ENCODE measurements around the gene SLC35F3.

Gene SLC35F3

GRCh38 chr1:233972951-233973635 lies 68.6 kb downstream of the SLC35F3 start:
- DNase-seq (ENCODE audit: low spot score): no peak

GRCh38 chr1:233975486-233975885 lies 71.0 kb downstream of the SLC35F3 start:
- no peak for DNase-seq (ENCODE audit: low spot score)

DNA sequence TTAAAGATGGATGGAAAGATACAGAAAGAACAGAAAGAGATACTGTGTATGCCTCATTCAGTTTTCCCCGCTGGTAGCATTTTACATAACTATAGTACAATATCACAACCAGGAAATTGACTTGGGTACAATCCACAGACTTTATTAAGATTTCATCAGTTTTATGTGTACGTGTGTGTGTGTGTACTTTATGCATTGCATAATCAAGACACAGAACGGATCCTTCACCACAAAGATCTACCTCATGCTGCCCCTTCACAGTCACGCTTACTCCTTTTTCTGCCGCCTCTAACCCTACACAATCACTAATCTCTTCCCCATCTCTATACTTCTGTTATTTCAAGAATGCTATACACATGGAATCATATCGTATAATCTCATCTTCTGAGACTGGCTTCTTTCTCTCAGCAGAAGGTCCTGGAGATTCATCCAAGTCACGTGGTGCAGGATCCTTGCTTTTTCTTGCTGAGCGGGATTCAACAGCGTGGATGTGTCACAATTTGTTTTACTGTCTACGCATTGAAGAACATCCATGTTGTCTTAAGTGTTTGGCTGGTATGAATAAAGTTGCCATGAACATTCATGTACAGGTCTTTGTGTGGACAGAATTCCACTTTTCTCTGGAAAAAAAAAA lies 76.7 kb downstream of the SLC35F3 start:
- DNase-seq (ENCODE audit: low spot score): no peak

GRCh38 chr1:233982827-233983518 lies 78.5 kb downstream of the SLC35F3 start:
- no peak for DNase-seq (ENCODE audit: low spot score)

DNA sequence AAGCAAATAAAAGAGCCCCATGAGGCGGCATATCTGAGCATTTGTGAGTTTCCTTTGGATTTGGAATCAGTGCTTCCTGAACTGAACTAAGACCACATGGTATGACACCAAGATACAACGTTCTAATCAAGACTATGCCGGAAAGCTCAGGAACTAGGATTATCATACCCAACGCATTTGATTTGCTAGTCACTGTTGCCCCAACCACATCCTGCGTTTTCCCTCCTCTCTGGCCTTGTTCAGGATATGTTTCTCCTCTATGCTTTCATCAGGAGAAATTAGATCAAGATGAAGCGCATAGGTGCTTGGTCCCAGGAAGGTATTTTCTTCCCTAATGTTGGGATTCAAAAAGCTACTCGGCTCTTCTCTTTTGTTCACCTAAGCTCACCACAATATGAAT lies 79.3 kb downstream of the SLC35F3 start:
- no peak for DNase-seq (ENCODE audit: low spot score)

GRCh38 chr1:233988963-233989696 lies 84.7 kb downstream of the SLC35F3 start:
- DNase-seq (ENCODE audit: low spot score): no peak

DNA sequence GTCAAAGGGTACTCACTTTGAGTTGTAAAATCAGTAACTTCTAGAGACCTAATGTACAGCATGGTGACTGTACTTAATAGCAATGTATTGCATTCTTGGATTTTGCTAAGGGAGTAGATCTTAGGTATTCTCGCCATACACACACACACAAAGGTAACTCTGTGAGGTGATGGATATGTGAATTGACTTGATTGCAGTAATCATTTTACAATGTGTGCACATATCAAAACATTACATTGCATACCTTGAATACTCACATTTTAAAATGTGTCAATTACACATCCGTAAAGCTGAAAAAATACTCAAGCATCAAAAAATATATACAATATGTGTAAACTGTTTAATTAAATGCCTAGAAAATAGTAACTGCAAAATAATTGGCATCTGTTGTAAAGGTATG lies 86.0 kb downstream of the SLC35F3 start:
- DNase-seq (ENCODE audit: low spot score): no peak

GRCh38 chr1:233993651-233994050 lies 89.2 kb downstream of the SLC35F3 start:
- no peak for DNase-seq (ENCODE audit: low spot score)

DNA sequence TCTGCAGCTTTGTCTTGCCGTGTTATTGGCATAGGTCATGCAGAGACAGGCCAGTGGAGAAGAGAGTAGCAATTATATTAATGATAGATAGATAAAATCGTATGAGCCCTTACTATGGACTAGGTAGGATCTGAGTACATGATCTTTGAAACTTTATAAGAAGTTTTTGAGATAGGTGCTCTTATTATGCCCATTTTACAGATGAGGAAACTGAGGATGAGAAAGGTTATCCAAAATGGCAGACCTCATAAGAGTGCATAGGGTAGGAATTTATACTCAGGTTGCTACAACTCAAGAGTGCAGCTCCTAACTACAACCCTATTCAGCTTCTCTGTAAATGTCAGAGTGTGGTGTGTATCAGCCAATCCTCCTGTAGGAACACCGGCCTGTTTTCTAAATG lies 89.6 kb downstream of the SLC35F3 start:
- no peak for DNase-seq (ENCODE audit: low spot score)

- no peak for DNase-seq (ENCODE audit: low spot score)
Measured at GRCh38 chr1:233998456-233998855, 94.0 kb downstream of the SLC35F3 start.

DNA sequence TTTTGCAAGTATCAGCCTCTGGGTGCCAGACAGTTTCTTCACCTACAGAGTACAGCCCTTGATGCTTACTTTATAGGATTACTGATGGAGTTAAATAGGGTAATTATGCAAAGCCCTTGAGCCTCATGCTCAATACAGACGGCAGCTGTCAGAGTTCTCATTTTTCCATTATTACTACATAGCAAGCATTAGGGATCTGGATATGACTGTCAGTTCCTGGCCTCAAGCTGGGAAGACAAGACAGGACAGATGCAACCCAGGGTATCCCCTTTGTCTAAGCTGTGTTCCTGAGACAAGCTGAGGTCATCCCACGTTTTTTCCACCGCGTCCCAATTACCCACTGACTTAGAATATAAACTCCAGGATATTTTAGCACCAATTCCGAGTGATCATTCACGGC lies 94.4 kb downstream of the SLC35F3 start:
- DNase-seq (ENCODE audit: low spot score): no peak

GRCh38 chr1:234000557-234001041 lies 96.1 kb downstream of the SLC35F3 start:
- DNase-seq (ENCODE audit: low spot score): no peak

DNA sequence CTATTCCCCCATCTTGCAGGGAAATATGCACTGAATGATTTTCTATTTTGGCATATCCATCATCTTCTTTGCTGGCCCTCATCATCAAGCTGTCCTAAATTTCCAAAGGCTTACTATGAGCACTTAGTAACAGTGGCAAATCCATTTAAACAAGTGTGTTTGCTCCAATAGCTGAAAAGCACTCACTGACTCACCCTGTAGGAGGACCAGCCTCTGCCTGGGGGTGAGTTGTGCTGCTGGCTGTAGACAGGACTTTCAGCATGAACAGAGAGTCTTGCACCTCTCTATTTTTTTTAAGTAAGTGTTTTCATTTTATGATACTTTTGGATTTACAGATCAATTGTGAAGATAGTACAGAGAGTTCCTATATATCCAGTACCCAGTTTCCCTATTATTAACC lies 97.3 kb downstream of the SLC35F3 start:
- no peak for DNase-seq (ENCODE audit: low spot score)

DNA sequence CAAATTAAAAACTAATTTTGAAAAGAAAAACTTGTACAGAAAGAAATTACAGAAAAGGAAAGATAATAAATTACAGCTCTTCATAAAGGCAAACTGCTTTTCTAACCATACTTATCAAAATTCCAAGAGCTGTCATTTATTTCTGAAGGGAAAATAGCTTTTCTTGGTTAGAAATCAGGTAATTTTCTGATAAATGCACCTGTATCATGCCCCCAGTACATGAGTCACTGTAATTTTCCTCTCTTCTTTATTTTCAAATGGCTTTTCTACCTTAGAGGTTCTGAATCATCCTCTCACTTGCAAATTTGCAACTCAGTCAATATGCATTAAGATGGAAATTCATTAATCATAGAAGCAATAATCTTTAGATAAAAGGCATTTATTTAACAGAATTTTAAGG lies 100.1 kb downstream of the SLC35F3 start:
- DNase-seq (ENCODE audit: low spot score): no peak

GRCh38 chr1:234007684-234008083 lies 103.2 kb downstream of the SLC35F3 start:
- DNase-seq (ENCODE audit: low spot score): no peak

DNA sequence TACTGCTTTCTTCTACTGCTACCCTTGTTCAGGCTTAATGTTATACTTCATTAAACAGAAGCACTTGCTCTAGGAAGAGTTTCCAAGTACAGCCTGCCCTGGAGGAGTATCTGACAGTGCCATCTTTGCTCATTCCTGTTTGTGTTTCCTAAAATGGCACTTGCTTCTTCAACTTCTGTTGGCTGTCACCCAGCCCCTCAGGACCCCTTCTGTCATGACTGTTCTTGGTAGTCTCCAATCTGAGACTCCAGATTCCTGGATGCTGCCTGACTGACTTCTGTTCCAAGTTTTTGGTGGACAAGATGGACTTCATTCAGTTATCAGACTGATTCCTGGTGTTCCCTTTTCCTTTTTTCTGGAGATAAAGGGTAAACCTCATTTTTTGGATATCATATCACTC lies 104.1 kb downstream of the SLC35F3 start:
- DNase-seq (ENCODE audit: low spot score): no peak

- no peak for DNase-seq (ENCODE audit: low spot score)
Measured at GRCh38 chr1:234009668-234010067, 105.2 kb downstream of the SLC35F3 start.

- no peak for DNase-seq (ENCODE audit: low spot score)
Measured at GRCh38 chr1:234014208-234014607, 109.7 kb downstream of the SLC35F3 start.

DNA sequence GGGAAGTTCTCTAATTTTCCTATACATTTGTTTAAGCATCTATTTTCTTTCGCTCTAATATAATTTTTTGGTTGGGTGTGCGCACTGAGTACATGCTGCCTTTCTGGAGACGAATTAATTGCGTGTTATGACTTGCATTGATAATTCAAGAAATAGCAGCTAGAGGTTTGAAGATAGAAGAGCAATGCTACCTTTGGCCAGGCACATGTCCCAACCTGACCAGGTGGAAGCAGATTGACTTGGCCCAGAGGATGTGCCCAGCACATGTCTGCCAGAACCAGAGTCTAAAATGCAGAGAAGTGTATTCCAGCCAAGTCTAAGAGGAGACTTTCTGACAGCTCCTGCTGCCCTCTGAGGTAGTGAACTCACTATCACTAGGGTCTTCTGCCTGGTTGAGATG lies 114.3 kb downstream of the SLC35F3 start:
- DNase-seq (ENCODE audit: low spot score): no peak

GRCh38 chr1:234019387-234019786 lies 114.9 kb downstream of the SLC35F3 start:
- no peak for DNase-seq (ENCODE audit: low spot score)

GRCh38 chr1:234022302-234022701 lies 117.8 kb downstream of the SLC35F3 start:
- no peak for DNase-seq (ENCODE audit: low spot score)

GRCh38 chr1:234039603-234040002 lies 135.1 kb downstream of the SLC35F3 start:
- DNase-seq (ENCODE audit: low spot score): no peak

Measured in ecto neural progenitor cell (in vitro differentiated cells).